Measurements from ENCODE around the gene AMFR. TPM values are rescaled to one million over a fixed set of nuclear protein-coding genes. Genes with fewer than 3 reads are reported as not detected.

The AMFR gene
- total RNA-seq, 1 donor from 2014 or later, result 68.9 TPM

DNA sequence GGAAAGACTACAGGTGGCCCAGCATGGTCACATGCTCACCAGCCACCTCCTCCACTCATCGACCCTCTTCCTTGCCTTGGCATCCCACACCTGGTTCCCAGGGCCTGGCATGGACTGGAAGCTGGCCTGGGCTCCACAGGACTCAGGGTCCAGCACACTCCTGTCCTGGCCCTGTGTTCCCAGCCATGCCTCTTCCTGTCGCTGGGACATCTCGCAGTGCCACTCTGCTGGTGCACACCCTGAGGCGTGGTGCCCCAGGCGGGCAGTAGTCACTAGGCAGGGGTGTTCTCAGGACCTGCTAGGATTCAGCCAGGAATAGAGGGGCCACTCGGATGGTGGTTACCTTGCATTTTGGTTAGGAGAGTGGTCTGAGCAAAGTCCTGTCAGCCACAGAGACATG, 99.4 kb downstream of the AMFR start:
- peak; percentile 45 for DNase-seq (ENCODE audit: missing footprints)
- intact Hi-C loops (cut with DNase I), result no loop called here

DNA sequence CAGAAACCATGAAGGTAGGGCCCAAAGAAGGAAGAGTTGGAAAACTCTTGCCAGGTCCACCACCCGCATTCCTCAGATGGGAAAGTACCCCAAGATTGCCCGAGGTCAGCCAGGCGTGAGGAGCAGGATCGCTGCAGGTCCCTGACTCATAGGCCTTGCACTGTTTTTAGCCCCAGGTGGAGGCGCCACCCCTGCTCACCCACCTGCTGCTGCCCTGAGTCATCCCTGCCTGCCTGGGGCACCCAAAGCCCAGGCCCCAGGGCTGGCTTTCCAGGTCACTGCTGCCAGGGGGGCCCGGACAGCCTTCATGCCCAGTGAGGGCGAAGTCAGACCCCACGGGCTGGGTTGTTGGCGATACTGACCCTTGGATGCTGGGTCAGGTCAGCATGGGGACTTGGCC, 100.9 kb downstream of the AMFR start:
- DNase-seq (ENCODE audit: missing footprints) (peak; percentile 23), ATAC-seq (no peak)
- intact Hi-C loops (cut with DNase I), result no loop called here

More for the DNA sequence above, 99.4 kb downstream of the AMFR start:
- ATAC-seq, result no peak

DNA sequence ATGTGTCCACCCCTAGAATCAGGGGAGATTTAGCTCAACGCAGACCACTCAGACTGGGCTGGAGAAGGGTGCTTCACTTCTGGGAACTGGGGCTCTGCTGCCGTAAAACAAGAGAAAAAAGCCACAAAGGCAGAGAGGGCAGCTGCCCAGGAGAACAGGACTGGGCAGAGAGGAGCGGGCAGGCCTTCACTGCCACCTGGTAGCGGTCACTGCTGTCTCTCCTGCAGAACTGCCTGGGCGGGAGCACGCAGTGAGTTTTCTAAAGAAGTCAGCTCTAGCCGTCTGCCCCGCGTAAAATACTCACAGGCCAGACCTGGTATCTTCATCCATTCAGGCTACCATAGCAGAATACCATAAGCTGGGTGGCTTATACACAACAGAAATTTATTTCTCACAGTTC, 103.8 kb downstream of the AMFR start:
- ATAC-seq (no peak), DNase-seq (ENCODE audit: missing footprints) (peak; percentile 9)
- intact Hi-C loops (cut with DNase I), result no loop called here

DNA sequence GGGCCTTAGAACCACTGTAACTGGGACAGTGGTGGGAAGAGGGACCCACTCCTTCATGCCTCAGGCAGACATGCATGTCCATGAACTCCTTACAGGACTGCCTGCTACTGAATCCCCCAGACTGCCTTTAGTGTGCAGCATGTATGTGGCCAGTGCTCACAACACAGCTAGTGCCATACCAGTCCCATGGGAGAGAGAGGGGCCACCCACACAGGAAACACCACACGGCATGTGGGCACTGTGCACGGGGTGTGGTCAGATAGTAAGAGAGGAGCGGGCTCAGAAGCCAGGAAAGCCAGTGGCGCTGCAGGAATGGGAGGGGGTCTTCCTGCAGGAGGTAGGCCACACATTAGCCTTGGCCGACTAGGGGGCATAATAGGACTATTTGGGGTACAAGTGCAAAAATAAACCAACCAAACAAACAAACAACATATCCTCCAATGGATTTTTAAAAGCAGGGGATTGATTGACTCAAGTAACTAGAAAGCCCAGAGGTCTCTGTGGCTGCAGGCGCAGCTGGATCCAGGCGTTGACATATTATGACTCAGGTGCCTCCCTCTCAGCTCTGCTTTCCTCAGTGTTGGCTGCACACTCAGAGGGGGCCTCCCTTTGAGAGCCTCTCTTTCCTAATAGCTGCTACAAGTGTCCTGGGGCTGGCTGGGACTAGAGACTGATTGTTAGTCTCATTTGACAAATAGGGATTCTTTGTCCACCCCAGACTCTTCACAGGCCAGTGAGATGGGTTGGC, 104.4 kb downstream of the AMFR start:
- ATAC-seq (no peak), DNase-seq (ENCODE audit: missing footprints) (peak; percentile 22)
- intact Hi-C loops (cut with DNase I), result no loop called here

DNA sequence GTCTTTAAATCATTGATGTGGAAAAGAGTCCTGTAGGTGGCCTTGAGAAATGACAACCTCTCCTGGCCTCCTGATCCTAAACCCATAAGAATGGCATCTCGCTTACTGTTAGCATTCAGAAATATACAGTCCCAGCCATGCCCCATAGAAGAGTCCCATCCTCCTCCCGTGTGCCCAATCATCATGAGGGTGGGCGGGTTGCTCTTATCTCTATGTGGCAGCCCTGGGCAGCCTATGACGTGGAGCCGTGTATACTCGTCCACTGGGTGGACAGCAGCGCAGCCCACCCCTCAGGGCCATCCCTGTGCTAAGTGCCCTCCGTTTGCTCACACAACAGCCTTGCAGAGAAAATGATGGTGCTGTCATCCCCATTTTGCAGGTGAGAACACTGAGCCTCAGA, 105.3 kb downstream of the AMFR start:
- ATAC-seq (no peak), DNase-seq (ENCODE audit: missing footprints) (peak; percentile 22)
- intact Hi-C loops (cut with DNase I), result no loop called here

DNA sequence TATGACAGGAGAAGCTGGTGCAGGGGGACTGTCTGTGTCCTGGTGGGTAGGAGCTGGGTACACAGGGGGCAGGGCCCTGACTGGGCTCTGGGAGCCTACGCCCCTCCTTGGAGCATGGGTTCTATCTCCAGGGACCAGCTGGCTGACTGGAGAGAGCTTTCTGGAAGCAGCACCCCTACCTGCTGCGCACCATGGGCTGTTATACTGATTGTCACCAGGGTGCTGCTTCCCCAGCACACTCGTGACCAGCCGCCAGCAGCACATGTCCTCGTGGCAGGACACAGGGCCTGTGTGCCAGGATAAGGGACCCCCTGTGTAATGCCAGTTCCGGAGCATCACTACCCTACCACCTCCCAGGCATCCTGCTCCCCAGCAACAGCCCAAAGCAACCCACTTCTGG, 106.0 kb downstream of the AMFR start:
- DNase-seq (ENCODE audit: missing footprints) (no peak), ATAC-seq (no peak)
- intact Hi-C loops (cut with DNase I), result loop anchor here (5.0 to 10.0 kb wide), 3 partner anchors 65 to 215 kb away; partner anchors contain the start of gene GNAO1

DNA sequence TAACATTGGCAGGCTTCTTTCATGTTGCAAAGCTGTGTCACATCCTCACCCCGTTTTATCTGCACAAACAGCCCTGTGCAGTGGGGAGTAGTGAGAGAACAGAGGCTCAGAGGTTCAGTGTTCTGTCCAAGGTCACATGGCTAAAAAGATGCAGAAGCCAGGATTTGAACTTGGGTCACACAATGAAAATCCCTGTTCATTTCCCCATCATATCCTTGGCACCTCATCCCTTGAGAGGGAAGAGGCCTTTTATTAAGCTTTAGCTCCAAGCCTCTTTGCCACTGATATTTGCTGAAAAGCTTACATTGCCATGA, 106.6 kb downstream of the AMFR start:
- intact Hi-C loops (cut with DNase I), result loop anchor here (1.0 to 10.0 kb wide), 5 partner anchors 64 to 374 kb away; partner anchors contain the start of gene GNAO1
- ATAC-seq, result no peak
- DNase-seq (ENCODE audit: missing footprints), result no peak

DNA sequence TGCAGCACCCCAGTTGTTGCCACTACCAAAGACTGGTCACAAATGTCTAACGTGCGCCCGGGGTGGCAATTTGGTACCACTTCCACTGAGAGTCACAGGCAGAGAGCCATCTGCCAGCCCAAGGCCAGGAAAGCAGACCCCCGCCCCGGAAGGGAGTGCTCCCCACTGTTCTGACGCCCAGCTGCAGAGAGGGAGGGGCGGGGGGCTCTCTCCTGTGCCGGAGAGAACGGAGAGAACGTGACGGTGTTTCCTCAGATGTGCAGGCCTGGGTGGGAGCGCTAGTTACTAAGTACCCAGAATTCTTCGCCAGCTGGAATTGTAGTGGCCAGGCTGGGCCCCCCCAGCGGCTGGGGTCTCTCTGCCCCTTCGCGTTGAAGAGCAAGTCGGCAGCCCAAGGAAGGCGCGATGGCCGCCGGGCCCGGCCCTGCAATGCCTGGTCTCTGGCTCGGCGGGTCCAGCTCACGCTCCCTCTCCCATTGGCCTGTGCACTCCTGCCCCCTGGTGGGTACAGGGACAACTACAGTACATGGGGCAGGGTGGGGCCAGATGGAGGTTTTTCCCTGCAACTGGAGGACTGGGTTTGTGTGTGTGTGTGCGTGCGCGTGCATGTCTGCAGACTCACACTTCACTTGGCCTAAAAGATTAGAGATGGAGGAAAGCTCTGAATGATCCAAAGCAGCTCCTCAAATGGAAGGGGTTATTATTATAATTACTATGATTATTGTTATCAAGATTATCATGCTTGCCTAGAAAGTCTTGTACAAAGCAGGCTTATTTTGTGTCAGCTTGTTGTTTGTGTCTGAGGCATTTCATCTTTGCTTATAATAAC, 107.1 kb downstream of the AMFR start:
- DNase-seq (ENCODE audit: missing footprints), result peak; percentile 91
- ATAC-seq, result peak; percentile 98
- intact Hi-C loops (cut with DNase I), result loop anchor here (1.0 to 10.0 kb wide), 5 partner anchors 63 to 374 kb away; partner anchors contain the start of gene GNAO1

DNA sequence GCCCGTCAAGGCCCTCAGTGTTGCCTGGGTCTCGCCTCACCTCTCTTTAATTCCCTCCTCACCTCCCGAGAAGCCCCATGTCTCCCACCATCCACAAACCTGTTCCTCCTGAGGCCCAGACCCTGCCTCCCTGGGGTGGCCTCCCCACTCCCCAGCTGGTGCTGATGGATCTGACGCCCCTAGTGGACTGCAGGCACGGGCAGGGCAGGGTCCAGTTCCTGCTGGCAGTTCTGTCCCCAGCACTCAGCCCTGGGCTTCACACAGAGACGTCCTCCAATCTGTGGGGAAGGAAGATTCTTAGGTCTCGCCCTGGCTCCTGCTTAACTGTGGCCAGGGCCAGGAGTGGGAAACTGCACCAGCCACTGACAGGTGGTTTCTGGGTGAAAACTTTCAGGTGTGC, 108.8 kb downstream of the AMFR start:
- intact Hi-C loops (cut with DNase I), result loop anchor here (5.0 to 10.0 kb wide), 3 partner anchors 62 to 212 kb away; partner anchors contain the start of gene GNAO1
- no peak for ATAC-seq

DNA sequence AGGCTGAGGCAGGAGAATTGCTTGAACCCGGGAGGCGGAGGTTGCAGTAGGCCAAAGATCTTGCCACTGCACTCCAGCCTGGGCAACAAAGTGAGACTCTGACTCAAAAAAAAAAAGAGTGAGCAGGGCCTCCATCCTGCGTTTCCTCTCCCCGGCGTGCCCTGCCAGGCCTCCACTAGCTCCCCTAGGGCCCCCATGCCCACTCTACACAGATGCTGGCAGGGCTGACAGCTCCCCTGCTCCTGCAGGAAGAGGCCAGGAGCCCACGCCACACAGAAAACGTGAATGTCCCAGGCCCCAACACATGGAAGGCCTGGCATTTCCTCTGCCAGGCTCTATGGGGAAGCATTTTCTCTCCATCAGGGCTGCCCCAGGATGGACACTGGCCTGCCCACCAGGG, 109.4 kb downstream of the AMFR start:
- intact Hi-C loops (cut with DNase I), result loop anchor here (5.0 to 10.0 kb wide), 3 partner anchors 61 to 211 kb away; partner anchors contain the start of gene GNAO1
- DNase-seq (ENCODE audit: missing footprints), result no peak
- ATAC-seq, result no peak

More for the DNA sequence above, 108.8 kb downstream of the AMFR start:
- no peak for DNase-seq (ENCODE audit: missing footprints)

DNA sequence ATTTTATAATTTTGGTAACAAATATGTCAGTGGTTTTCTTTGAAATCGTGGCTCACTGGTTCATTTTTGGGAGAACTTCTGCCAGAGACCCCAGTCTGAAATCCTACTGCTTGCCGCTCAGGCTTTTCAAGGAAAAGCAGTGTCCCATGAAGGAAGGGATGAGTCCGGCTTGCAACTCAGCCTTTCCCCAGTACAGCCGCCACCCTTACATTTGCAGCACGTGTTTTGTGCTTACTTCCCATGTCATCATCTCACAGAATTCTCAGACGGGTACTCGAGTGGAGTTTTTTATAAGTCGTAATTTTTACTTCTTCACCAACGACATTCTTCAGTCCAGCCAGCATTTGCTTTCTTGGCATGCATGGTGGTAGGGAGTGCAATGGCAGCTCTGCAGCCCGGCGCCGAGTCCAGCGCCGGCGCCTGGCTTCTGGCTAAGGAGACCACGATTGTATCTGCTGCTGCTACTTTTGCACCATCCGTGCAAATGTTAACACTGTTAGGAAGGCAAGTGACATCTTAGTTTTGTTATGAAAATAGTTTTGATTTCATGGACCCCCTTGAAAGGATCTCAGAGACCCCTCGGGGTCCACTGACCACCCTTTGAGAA, 111.0 kb downstream of the AMFR start:
- intact Hi-C loops (cut with DNase I), result loop anchor here (10.0 kb wide), 2 partner anchors 60 to 210 kb away; no protein-coding TSS in a partner anchor
- ATAC-seq (no peak), DNase-seq (ENCODE audit: missing footprints) (no peak)

DNA sequence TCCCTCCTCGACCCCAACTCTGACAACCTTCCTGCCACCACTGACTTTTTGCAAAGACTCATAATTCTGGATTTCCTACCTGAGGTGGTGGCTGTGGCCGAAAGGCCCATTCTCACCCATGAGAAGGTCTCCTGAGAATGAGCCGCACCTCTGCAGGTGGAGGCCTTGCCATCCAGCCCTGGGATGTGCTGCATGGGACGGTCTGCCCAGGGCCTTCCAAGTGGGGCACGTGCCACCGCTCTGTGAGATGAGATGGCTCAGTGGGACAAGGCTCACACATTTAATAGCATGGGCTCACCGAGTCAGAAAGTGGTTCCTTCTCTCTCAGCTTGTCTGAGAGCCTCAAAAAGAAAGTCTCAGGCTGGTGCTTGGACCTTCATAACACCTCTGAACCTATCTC, 112.8 kb downstream of the AMFR start:
- intact Hi-C loops (cut with DNase I), result loop anchor here (10.0 kb wide), 2 partner anchors 58 to 208 kb away; no protein-coding TSS in a partner anchor
- ATAC-seq (no peak), DNase-seq (ENCODE audit: missing footprints) (peak; percentile 34)

DNA sequence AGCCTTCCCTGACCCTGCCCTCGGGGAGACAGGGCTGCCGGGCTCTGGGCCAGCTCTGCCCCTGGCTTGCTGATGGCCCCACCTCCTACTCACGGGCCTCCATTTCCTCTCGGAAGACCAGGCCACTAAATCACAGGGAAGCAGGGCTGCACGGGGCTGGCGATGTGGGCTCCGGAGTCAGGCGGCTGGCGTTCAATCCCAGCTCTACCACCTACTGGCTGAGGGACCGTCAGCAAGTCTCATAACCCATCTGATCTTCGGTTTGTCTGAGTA, 113.4 kb downstream of the AMFR start:
- DNase-seq (ENCODE audit: missing footprints) (no peak), ATAC-seq (no peak)
- intact Hi-C loops (cut with DNase I), result loop anchor here (10.0 kb wide), 2 partner anchors 57 to 207 kb away; no protein-coding TSS in a partner anchor

Other genes with a start within 250 kb of the AMFR start
- 32.2 TPM for gene GNAO1, start 234.1 kb downstream of the AMFR start, total RNA-seq
- gene NUDT21, start 25.8 kb upstream of the AMFR start, total RNA-seq, result 61.9 TPM
- gene OGFOD1, start 26.0 kb upstream of the AMFR start, total RNA-seq, result 30.6 TPM
- gene BBS2, start 94.5 kb upstream of the AMFR start, total RNA-seq, result 37.7 TPM
- not detected for gene MT4, start 139.5 kb upstream of the AMFR start, total RNA-seq
- 5.9 TPM for gene MT3, start 164.0 kb upstream of the AMFR start, total RNA-seq
- gene MT2A, start 183.0 kb upstream of the AMFR start, total RNA-seq, result 95.2 TPM
- 136 TPM for gene MT1E, start 200.2 kb upstream of the AMFR start, total RNA-seq
- 6.7 TPM for gene MT1M, start 207.1 kb upstream of the AMFR start, total RNA-seq
- 2.9 TPM for gene MT1A, start 213.1 kb upstream of the AMFR start, total RNA-seq
- gene MT1B, start 226.3 kb upstream of the AMFR start, total RNA-seq, result not detected
- gene MT1F, start 232.4 kb upstream of the AMFR start, total RNA-seq, result 2.2 TPM
- gene MT1G, start 242.5 kb upstream of the AMFR start, total RNA-seq, result not detected
- not detected for gene MT1H, start 244.3 kb upstream of the AMFR start, total RNA-seq